ENCODE measurements around the gene CDKN2AIPNL. TPM values are rescaled to one million over a fixed set of nuclear protein-coding genes. Genes with fewer than 3 reads are reported as not detected.
"Not testable (repeated sequence)": the region's sequence is repeated elsewhere in the genome, so short reads cannot be mapped to it uniquely, and the experiment has no call there.

CDKN2AIPNL gene
- total RNA-seq, 1 donor from 2014 or later = 12.4 TPM

- intact Hi-C loops (cut with DNase I) = no loop called here
- ATAC-seq (no peak), DNase-seq (ENCODE audit: low spot score) (no peak)
Observed at GRCh38 chr5:134440201-134440755, 28.6 kb upstream of the CDKN2AIPNL start.

- DNase-seq (ENCODE audit: low spot score) = peak; percentile 78
Observed at GRCh38 chr5:134439210-134439654, 27.6 kb upstream of the CDKN2AIPNL start.

GRCh38 chr5:134438721-134439123 lies 27.0 kb upstream of the CDKN2AIPNL start:
- ATAC-seq = peak; percentile 60
- intact Hi-C loops (cut with DNase I) = no loop called here
- no peak for DNase-seq (ENCODE audit: low spot score)

More at GRCh38 chr5:134439210-134439654, 27.6 kb upstream of the CDKN2AIPNL start:
- peak; percentile 94 for ATAC-seq
- intact Hi-C loops (cut with DNase I) = no loop called here

GRCh38 chr5:134437847-134438581 lies 26.3 kb upstream of the CDKN2AIPNL start:
- intact Hi-C loops (cut with DNase I) = no loop called here
- DNase-seq (ENCODE audit: low spot score) (no peak), ATAC-seq (peak; percentile 3)

GRCh38 chr5:134437340-134437846 lies 25.7 kb upstream of the CDKN2AIPNL start:
- DNase-seq (ENCODE audit: low spot score) = no peak
- intact Hi-C loops (cut with DNase I) = no loop called here
- no peak for ATAC-seq

GRCh38 chr5:134436523-134437339 lies 25.1 kb upstream of the CDKN2AIPNL start:
- peak; percentile 75 for ATAC-seq

GRCh38 chr5:134435560-134435959 lies 23.9 kb upstream of the CDKN2AIPNL start:
- intact Hi-C loops (cut with DNase I) = no loop called here
- DNase-seq (ENCODE audit: low spot score) (no peak), ATAC-seq (no peak)

More at GRCh38 chr5:134436523-134437339, 25.1 kb upstream of the CDKN2AIPNL start:
- peak; percentile 64 for DNase-seq (ENCODE audit: low spot score)
- intact Hi-C loops (cut with DNase I) = no loop called here

GRCh38 chr5:134432677-134433359 lies 21.1 kb upstream of the CDKN2AIPNL start:
- ATAC-seq (no peak), DNase-seq (ENCODE audit: low spot score) (no peak)
- intact Hi-C loops (cut with DNase I) = no loop called here

- intact Hi-C loops (cut with DNase I) = no loop called here
- no peak for ATAC-seq
- DNase-seq (ENCODE audit: low spot score) = no peak
Observed at GRCh38 chr5:134432174-134432573, 20.5 kb upstream of the CDKN2AIPNL start.

GRCh38 chr5:134430001-134430569 lies 18.4 kb upstream of the CDKN2AIPNL start:
- ATAC-seq (no peak), DNase-seq (ENCODE audit: low spot score) (no peak)
- intact Hi-C loops (cut with DNase I) = no loop called here

GRCh38 chr5:134427540-134428041 lies 15.9 kb upstream of the CDKN2AIPNL start:
- intact Hi-C loops (cut with DNase I) = no loop called here
- DNase-seq (ENCODE audit: low spot score) (no peak), ATAC-seq (no peak)

- intact Hi-C loops (cut with DNase I) = no loop called here
- DNase-seq (ENCODE audit: low spot score) = no peak
- ATAC-seq = no peak
Observed at GRCh38 chr5:134426361-134426760, 14.7 kb upstream of the CDKN2AIPNL start.

GRCh38 chr5:134423376-134423775 lies 11.7 kb upstream of the CDKN2AIPNL start:
- no peak for ATAC-seq
- intact Hi-C loops (cut with DNase I) = no loop called here
- no peak for DNase-seq (ENCODE audit: low spot score)

GRCh38 chr5:134422791-134423365 lies 11.2 kb upstream of the CDKN2AIPNL start:
- intact Hi-C loops (cut with DNase I) = no loop called here
- DNase-seq (ENCODE audit: low spot score) (peak; percentile 19), ATAC-seq (no peak)

- DNase-seq (ENCODE audit: low spot score); intact Hi-C loops (cut with DNase I); ATAC-seq: not testable (repeated sequence)
Observed at GRCh38 chr5:134421038-134421437, 9.4 kb upstream of the CDKN2AIPNL start.

- DNase-seq (ENCODE audit: low spot score) = no peak
- ATAC-seq = no peak
- intact Hi-C loops (cut with DNase I) = no loop called here
Observed at GRCh38 chr5:134420343-134420742, 8.7 kb upstream of the CDKN2AIPNL start.

GRCh38 chr5:134418958-134419357 lies 7.3 kb upstream of the CDKN2AIPNL start:
- intact Hi-C loops (cut with DNase I) = loop anchor here (10.0 kb wide), 2 partner anchors 116 to 156 kb away; no protein-coding TSS in a partner anchor
- ATAC-seq = no peak
- DNase-seq (ENCODE audit: low spot score) = no peak

- intact Hi-C loops (cut with DNase I) = loop anchor here (10.0 kb wide), 2 partner anchors 117 to 157 kb away; no protein-coding TSS in a partner anchor
Observed at GRCh38 chr5:134417707-134418106, 6.0 kb upstream of the CDKN2AIPNL start.

More at GRCh38 chr5:134417707-134418106, 6.0 kb upstream of the CDKN2AIPNL start:
- DNase-seq (ENCODE audit: low spot score) (no peak), ATAC-seq (no peak)

All from sciatic nerve (tissue), 2 donors.